Epithelial cell of proximal tubule (primary cell): ENCODE results near the gene EML6. TPM values are rescaled to one million over a fixed set of nuclear protein-coding genes. Genes with fewer than 3 reads are reported as not detected.

ENCODE experiments used
- DNase-seq: peaks from one replicate; pipeline ENCODE4 v3.0.0-alpha.2; 2011; ENCODE audit warnings: low read depth
- H3K4me3 ChIP-seq: 2 replicates; pipeline ENCODE4 v1.5.1; 2011; ENCODE audit warnings: low read depth, mild to moderate bottlenecking, low read length
- total RNA-seq: library from RNA; depleted of rRNA; stranded (reverse); fragments of >200 nt; gene quantifications from 2 replicates; pipeline ENCODE4 v1.2.3, GENCODE V29; 2015
- TF ChIP-seq, protein P1 (sequence below): conservative IDR thresholded peaks from 2 replicates; pipeline ENCODE4 v1.5.1; 2012; ENCODE audit warnings: low read depth, mild to moderate bottlenecking, low read length

EML6 gene
- total RNA-seq, 1 donor from 2014 or later, result 3.7 TPM

DNA sequence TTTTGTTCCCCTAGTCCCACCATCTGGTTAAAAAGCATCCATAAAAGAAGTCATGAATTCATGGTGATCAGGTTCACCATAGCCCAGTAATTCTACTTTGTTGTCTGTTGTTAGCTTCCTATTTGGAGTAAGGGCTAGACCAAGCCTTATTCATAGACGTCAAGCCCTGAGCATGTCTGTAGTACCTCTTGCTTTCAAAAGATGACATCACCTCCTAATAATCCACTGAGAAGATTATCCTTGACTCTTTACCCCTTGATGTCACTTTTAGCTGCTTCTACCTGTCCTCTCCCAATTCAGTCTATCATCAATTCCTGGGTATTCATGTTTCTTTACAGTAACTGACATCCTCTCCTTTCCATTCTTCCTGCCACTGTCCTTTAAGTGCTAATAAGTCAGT, 90.1 kb downstream of the EML6 start:
- H3K4me3 ChIP-seq, result no peak overlapping the region
- no peak for DNase-seq
- TF ChIP-seq, protein P1, sequence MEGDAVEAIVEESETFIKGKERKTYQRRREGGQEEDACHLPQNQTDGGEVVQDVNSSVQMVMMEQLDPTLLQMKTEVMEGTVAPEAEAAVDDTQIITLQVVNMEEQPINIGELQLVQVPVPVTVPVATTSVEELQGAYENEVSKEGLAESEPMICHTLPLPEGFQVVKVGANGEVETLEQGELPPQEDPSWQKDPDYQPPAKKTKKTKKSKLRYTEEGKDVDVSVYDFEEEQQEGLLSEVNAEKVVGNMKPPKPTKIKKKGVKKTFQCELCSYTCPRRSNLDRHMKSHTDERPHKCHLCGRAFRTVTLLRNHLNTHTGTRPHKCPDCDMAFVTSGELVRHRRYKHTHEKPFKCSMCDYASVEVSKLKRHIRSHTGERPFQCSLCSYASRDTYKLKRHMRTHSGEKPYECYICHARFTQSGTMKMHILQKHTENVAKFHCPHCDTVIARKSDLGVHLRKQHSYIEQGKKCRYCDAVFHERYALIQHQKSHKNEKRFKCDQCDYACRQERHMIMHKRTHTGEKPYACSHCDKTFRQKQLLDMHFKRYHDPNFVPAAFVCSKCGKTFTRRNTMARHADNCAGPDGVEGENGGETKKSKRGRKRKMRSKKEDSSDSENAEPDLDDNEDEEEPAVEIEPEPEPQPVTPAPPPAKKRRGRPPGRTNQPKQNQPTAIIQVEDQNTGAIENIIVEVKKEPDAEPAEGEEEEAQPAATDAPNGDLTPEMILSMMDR, result no peak

DNA sequence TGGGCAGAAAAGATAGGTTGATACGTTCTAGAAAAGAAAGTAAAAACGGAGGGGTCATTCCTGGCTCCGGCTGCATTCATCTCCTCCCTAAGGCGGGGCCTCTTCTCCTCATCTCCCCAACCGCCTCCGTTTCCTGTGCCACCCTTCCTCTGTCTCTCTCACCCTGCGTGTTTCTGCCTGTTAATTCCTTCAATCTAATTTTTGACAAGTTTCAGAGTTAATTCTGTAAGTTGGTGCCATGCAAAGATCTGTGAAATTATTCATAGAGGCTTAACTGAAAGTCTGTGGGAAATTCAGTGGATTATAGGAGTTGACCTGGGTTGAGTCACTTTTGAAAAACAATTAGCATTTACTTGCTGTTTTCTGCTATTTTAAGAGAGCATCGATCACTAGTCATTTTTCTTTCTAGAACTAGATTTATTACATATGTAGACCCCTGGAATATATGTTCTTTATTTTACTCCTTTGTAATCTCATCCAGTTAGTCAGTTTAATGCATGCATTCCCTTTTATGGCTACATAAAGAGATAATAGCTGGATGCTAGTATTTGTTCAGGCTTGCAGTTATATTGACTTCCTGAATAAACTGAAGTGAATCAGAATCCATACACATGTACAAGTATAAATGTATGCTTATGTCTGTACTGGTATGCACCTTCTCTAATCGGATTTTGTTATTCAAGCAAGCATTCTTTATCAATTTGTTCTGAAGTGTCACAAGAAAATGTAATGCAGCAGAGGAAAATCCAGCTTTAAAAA, 91.1 kb downstream of the EML6 start:
- no peak overlapping the region for H3K4me3 ChIP-seq
- no peak for DNase-seq
- TF ChIP-seq, protein P1, result no peak

DNA sequence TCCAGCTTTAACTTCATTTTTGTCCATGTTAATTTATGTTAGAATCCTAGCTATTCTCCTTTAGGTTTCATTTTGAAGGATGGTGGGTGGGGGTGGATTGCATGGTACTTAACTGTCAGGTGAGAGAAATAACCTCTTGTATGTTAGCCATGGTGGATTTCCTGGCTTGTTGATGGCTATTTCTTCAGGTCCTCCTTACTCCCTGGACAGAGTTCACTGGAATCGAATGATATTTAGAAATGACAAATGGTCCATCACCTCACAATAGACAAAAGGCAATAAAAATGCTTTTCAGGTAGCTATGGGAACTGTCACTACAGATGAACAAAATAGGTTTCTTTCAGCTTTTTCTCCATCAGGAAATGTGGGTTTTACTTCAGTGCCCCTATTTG, 91.7 kb downstream of the EML6 start:
- DNase-seq, result no peak
- H3K4me3 ChIP-seq, result no peak overlapping the region
- TF ChIP-seq, protein P1, result no peak

DNA sequence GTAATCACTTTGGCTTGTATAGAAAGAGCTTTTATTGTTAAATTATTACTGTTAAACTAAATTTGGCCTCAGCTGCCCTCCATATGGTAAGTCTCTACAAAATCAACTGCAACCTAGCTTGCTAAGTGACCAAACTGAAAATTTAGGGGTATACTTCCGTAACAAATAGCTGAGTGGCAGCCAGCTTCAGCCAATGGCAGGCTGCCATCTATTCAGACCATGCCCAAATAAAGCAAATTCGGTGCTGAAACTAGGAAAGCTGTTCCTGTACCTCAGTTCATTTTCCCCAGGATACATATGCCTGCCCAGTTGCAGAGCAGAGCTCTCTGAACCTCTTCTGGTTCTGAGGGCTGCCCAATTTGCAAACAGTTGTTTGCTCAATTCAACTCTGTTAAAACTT, 94.8 kb downstream of the EML6 start:
- H3K4me3 ChIP-seq, result no peak overlapping the region
- no peak for DNase-seq
- TF ChIP-seq, protein P1, result no peak

DNA sequence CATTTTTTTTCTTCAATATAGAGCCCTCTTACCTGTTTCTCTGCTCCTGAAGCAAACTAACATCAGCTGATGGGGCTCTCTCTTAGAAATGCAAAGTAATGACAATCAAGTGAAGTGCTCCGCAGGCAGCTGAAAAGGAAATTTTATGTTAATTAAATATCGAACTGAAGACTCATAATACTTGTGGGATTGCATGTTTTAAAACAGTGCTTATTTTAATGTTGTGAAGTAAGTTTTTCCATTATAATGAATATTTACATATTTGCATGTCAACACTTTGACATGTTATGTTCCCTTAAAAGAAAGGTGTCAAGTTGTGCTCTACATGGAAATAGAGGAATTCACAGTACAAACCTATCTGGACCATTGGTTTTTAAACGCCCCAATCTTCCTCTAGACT, 97.1 kb downstream of the EML6 start:
- H3K4me3 ChIP-seq, result no peak overlapping the region
- TF ChIP-seq, protein P1, result no peak
- no peak for DNase-seq

DNA sequence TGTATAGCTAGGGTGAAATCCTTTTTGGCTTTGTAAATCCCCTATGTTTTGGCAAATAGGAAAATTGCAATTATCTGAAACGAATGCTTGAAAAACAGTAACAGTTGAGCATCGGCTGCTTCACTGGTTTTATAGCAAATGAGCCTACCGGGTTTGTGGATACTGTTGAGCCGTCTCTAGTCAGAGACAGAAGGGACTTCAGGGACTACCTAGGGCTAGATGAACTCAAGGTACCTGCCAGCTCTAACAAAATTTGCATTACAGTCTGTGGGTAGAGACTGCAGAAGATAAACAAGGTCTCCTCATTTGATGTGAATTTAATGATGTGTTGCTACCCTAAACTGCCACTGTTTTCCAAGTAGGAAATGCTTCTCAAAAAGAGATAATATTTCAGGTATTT, 101.1 kb downstream of the EML6 start:
- H3K4me3 ChIP-seq, result no peak overlapping the region
- no peak for DNase-seq
- TF ChIP-seq, protein P1, result no peak

DNA sequence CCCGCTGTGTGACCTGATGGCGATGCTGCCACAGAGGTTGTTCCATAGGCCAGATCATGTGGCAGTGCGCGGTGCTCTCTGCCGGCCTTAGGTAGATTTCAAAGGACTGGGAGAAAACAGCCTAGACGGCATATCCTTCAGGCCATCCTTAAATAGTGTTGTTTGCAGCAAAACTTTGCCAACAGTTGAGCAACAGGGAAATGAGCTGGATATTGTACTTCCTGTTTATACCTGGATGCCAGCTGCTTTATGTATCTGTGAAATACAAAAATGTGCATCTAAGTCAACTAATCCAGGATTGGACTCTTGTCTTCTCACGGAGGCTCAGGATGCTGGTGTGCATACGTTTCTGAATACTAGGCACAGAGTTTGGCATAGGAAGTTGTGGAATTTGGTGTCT, 107.1 kb downstream of the EML6 start:
- no peak for DNase-seq
- H3K4me3 ChIP-seq, result no peak overlapping the region
- TF ChIP-seq, protein P1, result no peak
